ENCODE data around the gene LAMB4. TPM values are rescaled to one million over a fixed set of nuclear protein-coding genes. Genes with fewer than 3 reads are reported as not detected.

Gene LAMB4
- total RNA-seq, 3 donors from 2014 or later (not counting 1 experiment from before 2014, with no cell fraction given): not detected

GRCh38 chr7:108037741-108038140 lies 92.4 kb downstream of the LAMB4 start:
- no peaks in the 10 kb centered on the region for H3K4me1 Mint-ChIP-seq
- intact Hi-C loops (cut with micrococcal nuclease): no loop called here
- 60% methylated on average over 1 of the region's 1 CpG for WGBS (ENCODE audit: insufficient coverage)

DNA sequence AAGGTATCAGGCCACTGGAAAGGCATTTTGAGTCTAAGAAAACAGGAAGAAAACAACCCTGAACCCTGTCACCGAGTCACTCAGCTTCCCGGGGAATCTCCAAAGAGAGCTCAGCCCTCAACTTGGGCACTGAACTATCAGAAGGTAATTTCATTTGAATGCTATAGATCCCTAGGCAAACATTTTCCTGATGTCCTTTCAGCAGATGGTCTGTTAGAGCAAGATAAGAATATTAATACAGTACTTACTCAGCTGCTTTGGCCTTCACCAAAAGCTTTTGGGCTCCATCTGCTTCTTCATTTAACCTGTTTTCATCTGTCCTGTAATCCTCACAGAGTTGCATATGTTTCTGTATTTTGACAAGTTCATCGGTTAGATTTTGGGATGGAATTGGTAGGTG lies 93.0 kb downstream of the LAMB4 start:
- Histone ChIP-seq H3K4me3 (ENCODE audit: low read length) (no peak overlapping the region), H3K36me3 (ENCODE audit: control insufficient read depth, insufficient read depth, low read length) (no peaks in the 10 kb centered on the region), H3K27me3 (ENCODE audit: control insufficient read depth, insufficient read depth, low read length) (no peaks in the 10 kb centered on the region), H3K27ac (ENCODE audit: low read length) (no peak overlapping the region), H3K4me1 (ENCODE audit: control insufficient read depth, insufficient read depth, low read length) (no peaks in the 10 kb centered on the region), H3K9me3 (ENCODE audit: control insufficient read depth, insufficient read depth, low read length) (no peaks in the 10 kb centered on the region)
- no peaks in the 10 kb centered on the region for H3K36me3 Mint-ChIP-seq
- TF ChIP-seq, protein P1, sequence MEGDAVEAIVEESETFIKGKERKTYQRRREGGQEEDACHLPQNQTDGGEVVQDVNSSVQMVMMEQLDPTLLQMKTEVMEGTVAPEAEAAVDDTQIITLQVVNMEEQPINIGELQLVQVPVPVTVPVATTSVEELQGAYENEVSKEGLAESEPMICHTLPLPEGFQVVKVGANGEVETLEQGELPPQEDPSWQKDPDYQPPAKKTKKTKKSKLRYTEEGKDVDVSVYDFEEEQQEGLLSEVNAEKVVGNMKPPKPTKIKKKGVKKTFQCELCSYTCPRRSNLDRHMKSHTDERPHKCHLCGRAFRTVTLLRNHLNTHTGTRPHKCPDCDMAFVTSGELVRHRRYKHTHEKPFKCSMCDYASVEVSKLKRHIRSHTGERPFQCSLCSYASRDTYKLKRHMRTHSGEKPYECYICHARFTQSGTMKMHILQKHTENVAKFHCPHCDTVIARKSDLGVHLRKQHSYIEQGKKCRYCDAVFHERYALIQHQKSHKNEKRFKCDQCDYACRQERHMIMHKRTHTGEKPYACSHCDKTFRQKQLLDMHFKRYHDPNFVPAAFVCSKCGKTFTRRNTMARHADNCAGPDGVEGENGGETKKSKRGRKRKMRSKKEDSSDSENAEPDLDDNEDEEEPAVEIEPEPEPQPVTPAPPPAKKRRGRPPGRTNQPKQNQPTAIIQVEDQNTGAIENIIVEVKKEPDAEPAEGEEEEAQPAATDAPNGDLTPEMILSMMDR (IDR thresholded peaks at IDR 0.05): no peak
- intact Hi-C loops (cut with micrococcal nuclease): no loop called here
- no peak for ATAC-seq
- H3K27me3 Mint-ChIP-seq (ENCODE audit: low read depth in 2 of 2): peaks cover 7 to 17% of the 10 kb centered on the region in 2 donors
- H3K4me3 Mint-ChIP-seq: no peak overlapping the region
- no peak overlapping the region for H3K27ac Mint-ChIP-seq
- no peak for DNase-seq
- no peaks in the 10 kb centered on the region for H3K4me1 Mint-ChIP-seq
- H3K9me3 Mint-ChIP-seq: no peaks in the 10 kb centered on the region
- WGBS (ENCODE audit: insufficient coverage): 91% methylated on average over 3 of the region's 3 CpGs

More at GRCh38 chr7:108037741-108038140, 92.4 kb downstream of the LAMB4 start:
- H3K9me3 Mint-ChIP-seq: no peaks in the 10 kb centered on the region
- H3K4me1 ChIP-seq (ENCODE audit: control insufficient read depth, insufficient read depth, low read length): no peaks in the 10 kb centered on the region
- no peaks in the 10 kb centered on the region for H3K9me3 ChIP-seq (ENCODE audit: control insufficient read depth, insufficient read depth, low read length)
- ATAC-seq (no peak), DNase-seq (no peak)
- no peak overlapping the region for H3K27ac ChIP-seq (ENCODE audit: low read length)
- H3K27me3 Mint-ChIP-seq (ENCODE audit: low read depth in 2 of 2): peaks cover 7 to 19% of the 10 kb centered on the region in 2 donors
- H3K4me3 Mint-ChIP-seq: no peak overlapping the region
- no peaks in the 10 kb centered on the region for H3K27me3 ChIP-seq (ENCODE audit: control insufficient read depth, insufficient read depth, low read length)
- no peak overlapping the region for H3K4me3 ChIP-seq (ENCODE audit: low read length)
- H3K36me3 Mint-ChIP-seq: no peaks in the 10 kb centered on the region
- H3K27ac Mint-ChIP-seq: no peak overlapping the region
- TF ChIP-seq, protein P1 (IDR thresholded peaks at IDR 0.05): no peak
- no peaks in the 10 kb centered on the region for H3K36me3 ChIP-seq (ENCODE audit: control insufficient read depth, insufficient read depth, low read length)

- intact Hi-C loops (cut with micrococcal nuclease): no loop called here
- H3K4me3 Mint-ChIP-seq: no peak overlapping the region
These were observed 95.6 kb downstream of the LAMB4 start for GRCh38 chr7:108034586-108034985.

More at GRCh38 chr7:108034586-108034985, 95.6 kb downstream of the LAMB4 start:
- Mint-ChIP-seq H3K27ac (no peak overlapping the region), H3K36me3 (no peaks in the 10 kb centered on the region), H3K9me3 (no peaks in the 10 kb centered on the region), H3K27me3 (ENCODE audit: low read depth in 2 of 2) (peaks cover 0 to 2% of the 10 kb centered on the region in 2 donors), H3K4me1 (no peaks in the 10 kb centered on the region)
- no peak overlapping the region for H3K4me3 ChIP-seq (ENCODE audit: low read length)
- DNase-seq: no peak
- WGBS (ENCODE audit: insufficient coverage): 89% methylated on average over 1 of the region's 2 CpGs
- no peaks in the 10 kb centered on the region for H3K36me3 ChIP-seq (ENCODE audit: control insufficient read depth, insufficient read depth, low read length)
- no peaks in the 10 kb centered on the region for H3K9me3 ChIP-seq (ENCODE audit: control insufficient read depth, insufficient read depth, low read length)
- ATAC-seq: no peak
- no peaks in the 10 kb centered on the region for H3K27me3 ChIP-seq (ENCODE audit: control insufficient read depth, insufficient read depth, low read length)
- no peaks in the 10 kb centered on the region for H3K4me1 ChIP-seq (ENCODE audit: control insufficient read depth, insufficient read depth, low read length)
- TF ChIP-seq, protein P1 (IDR thresholded peaks at IDR 0.05): no peak
- H3K27ac ChIP-seq (ENCODE audit: low read length): no peak overlapping the region
